SKM-1 (cell line): ENCODE data around the gene RAB6A.
"Not testable (repeated sequence)": the region's sequence is repeated elsewhere in the genome, so short reads cannot be mapped to it uniquely, and the experiment has no call there.

ENCODE experiments used
- DNase-seq: peaks from one replicate; lab custom pipeline; 2025; ENCODE audit not compliant: unreplicated experiment; lab: John Stamatoyannopoulos, UW

The RAB6A gene

GRCh38 chr11:73729594-73730206, 31.2 kb downstream of the RAB6A start:
- DNase-seq: no peak

DNA sequence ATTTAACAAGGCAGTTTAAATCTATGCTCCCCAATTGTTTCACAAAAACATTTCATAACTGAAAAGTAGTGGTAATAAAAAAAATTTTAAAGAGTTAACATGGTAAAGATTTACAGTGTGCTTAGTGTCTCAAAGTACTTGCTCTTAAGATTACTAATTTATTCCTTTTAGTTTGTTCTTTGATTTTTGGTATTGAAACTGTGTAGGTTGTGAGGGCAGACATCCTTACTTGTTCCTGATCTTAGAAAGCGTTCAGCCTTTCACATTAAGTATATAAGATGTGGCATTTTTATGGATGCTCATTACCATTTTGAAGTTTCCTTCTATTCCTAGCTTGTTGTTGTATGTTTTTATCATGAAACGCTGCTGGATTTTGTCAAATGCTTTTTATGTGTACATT, 32.9 kb downstream of the RAB6A start:
- no peak for DNase-seq

GRCh38 chr11:73726825-73727224, 34.0 kb downstream of the RAB6A start:
- DNase-seq: no peak

DNA sequence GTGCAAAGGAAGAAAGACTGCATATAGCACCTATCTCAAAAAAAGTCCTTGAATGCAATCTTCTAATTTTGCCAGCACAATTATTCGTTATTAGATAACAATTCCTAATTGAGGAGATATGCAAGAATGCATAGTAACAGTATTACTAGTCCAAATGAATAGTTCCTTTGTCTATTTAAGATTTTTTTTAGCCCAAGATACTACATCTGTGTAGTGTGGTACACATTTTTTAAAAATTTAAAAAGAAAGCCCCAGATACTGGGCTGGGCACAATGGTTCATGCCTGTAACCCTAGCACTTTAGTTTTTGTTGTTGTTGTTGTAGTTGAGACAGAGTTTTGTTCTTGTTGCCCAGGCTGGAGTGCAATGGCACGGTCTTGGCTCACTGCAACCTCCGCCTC, 43.7 kb downstream of the RAB6A start:
- DNase-seq: no peak

DNA sequence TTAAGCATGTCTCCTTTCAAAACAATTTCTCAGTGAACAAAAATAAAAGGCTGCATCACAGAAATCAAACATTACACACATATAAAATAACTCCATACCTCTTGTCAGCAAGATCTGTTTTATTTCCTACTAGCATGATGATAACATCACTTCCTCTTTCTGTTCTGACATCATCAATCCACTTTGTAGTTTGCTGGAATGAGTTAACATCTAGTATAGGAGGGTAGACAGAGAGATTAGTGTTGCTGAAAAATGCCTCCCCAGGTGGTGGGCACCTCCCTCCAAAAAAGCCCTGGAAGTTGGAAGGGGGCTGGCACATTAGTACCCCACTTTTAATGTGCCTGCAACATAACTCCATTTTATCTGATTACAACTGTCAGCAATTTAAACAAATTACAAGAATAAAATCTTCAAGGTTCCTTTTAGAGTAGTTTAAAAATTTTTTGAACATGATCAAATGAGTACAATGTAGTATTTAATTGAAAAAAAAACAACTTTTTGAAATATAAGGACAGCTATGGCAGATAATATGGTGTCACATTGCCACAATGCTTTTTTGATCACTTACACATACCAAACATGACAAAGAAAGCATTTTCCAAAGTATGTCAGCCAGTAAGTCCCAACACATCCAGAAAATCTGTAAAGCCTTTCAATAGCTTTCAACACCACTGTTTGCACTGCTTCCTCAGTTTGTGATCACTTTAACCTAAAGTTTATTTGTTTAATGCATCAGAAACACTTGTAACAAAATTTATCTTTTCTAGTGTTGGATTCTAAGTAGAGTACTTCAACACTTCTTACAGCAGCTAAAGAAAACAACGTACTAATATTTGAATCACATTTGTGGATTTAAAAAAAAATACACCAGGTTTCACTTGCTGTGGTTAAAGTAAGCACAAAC, 44.5 kb downstream of the RAB6A start:
- peak; percentile 28 for DNase-seq

DNA sequence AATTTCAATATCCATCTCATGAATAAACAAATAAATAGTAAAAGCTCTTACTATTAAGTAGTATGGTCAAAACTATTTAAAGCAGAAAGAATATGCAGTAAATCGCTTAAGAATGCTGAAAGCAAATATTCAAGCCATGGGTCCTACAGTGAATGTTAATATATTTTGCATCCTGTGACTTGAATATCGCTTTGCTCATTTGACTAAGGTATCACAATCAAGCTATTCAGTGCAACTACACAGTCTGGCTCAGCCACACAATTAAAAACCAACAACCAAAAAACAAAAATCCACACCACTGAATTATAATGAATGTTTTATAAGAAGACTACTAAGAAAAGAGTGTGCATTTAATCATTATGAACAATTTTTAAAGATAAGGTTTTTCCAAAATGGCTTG, 45.3 kb downstream of the RAB6A start:
- no peak for DNase-seq

GRCh38 chr11:73710964-73711363, 49.9 kb downstream of the RAB6A start:
- DNase-seq: no peak

GRCh38 chr11:73705053-73705452, 55.8 kb downstream of the RAB6A start:
- no peak for DNase-seq

- no peak for DNase-seq
Measured at GRCh38 chr11:73693899-73694525, 66.9 kb downstream of the RAB6A start.

- no peak for DNase-seq
Measured at GRCh38 chr11:73680687-73681086, 80.2 kb downstream of the RAB6A start.

DNA sequence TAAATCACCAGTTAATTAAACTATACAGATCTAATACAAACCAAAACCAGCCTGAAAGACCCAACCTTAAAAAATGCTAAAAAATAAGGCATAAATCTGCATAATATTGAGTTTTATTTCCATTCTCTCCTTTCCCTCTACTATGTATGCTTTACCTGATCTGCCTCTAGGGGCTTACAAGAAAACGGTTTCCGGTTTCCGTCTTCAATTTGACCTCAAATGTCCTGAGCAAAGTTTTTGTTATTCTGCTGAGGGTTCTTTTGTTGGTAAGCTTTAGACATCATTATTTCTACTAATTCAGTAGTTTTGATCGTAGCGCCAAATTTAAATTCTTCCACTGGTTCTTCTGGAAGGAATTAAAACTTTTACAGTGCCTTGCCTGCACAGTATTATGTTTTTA, 84.3 kb downstream of the RAB6A start:
- DNase-seq: not testable (repeated sequence)

DNA sequence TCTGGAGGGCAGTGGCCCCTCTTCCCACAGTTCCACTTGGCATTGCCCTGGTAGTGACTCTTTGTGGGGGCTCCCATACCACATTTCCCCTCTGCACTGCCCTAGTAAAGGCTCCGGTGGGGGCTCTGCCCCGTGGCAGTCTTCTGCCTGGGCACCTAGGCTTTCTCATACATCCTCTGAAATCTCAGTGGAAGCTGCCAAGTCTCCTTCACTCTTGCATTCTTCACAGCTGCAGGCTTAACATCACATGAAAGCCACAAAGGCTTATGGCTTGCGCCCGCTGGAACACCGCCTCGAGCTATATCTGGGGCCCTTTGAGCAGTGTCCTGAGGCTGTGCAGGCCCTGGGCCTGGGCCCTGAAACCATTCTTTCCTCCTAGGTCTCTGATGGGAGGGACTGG, 89.2 kb downstream of the RAB6A start:
- no peak for DNase-seq

- DNase-seq: no peak
Measured at GRCh38 chr11:73670808-73671207, 90.1 kb downstream of the RAB6A start.

- no peak for DNase-seq
Measured at GRCh38 chr11:73667891-73668290, 93.0 kb downstream of the RAB6A start.

- DNase-seq: no peak
Measured at GRCh38 chr11:73664877-73665276, 96.0 kb downstream of the RAB6A start.

GRCh38 chr11:73663604-73664495, 97.0 kb downstream of the RAB6A start:
- DNase-seq: no peak

- DNase-seq: no peak
Measured at GRCh38 chr11:73662445-73663157, 98.3 kb downstream of the RAB6A start.

GRCh38 chr11:73661035-73661628, 99.7 kb downstream of the RAB6A start:
- DNase-seq: peak; percentile 72

GRCh38 chr11:73660497-73661034, 100.3 kb downstream of the RAB6A start:
- no peak for DNase-seq

- no peak for DNase-seq
Measured at GRCh38 chr11:73659961-73660360, 100.9 kb downstream of the RAB6A start.
